Liver (tissue), 9 donors: Measurements from ENCODE around the gene TSEN2. TPM values are rescaled to one million over a fixed set of nuclear protein-coding genes. Genes with fewer than 3 reads are reported as not detected.

Source experiments
- DNase-seq: peaks from one replicate; pipeline ENCODE4 v3.0.0-alpha.2; 2017; ENCODE audit warnings: low spot score
- H3K27ac ChIP-seq, 2 donors: one replicate each; pipeline ENCODE4 v1.7.0; 2013; ENCODE audit warnings: inconsistent platforms in 2 of 2, low read length in 2 of 2, control low read depth in 1 of 2, low read depth in 1 of 2, mild to moderate bottlenecking in 1 of 2
- H3K27me3 ChIP-seq, 4 donors: one replicate each; pipeline versions ENCODE4 v1.6.1 to v1.7.0; 2013; ENCODE audit warnings: low read length in 3 of 4, inconsistent platforms in 1 of 4, mild to moderate bottlenecking in 1 of 4, moderate library complexity in 1 of 4; ENCODE audit not compliant: control insufficient read depth in 4 of 4, insufficient read depth in 4 of 4
- H3K36me3 ChIP-seq, 4 donors: one replicate each; pipeline versions ENCODE4 v1.6.1 to v1.7.0; 2013; ENCODE audit warnings: low read length in 3 of 4, mild to moderate bottlenecking in 3 of 4, low read depth in 1 of 4, moderate library complexity in 1 of 4; ENCODE audit not compliant: control insufficient read depth in 4 of 4, insufficient read depth in 3 of 4
- H3K4me1 ChIP-seq, 4 donors: one replicate each; pipeline versions ENCODE4 v1.6.1 to v1.7.0; 2013; ENCODE audit warnings: low read length in 3 of 4, mild to moderate bottlenecking in 3 of 4, moderate library complexity in 1 of 4; ENCODE audit not compliant: control insufficient read depth in 4 of 4, insufficient read depth in 4 of 4
- H3K4me3 ChIP-seq, 3 donors: one replicate each; pipeline versions ENCODE4 v1.6.1 to v1.7.0; 2013; ENCODE audit warnings: low read length in 3 of 3, control low read depth in 1 of 3, low read depth in 1 of 3, mild to moderate bottlenecking in 1 of 3
- H3K9ac ChIP-seq, 2 donors: one replicate each; pipeline ENCODE4 v1.7.0; 2013; ENCODE audit warnings: low read length in 2 of 2, mild to moderate bottlenecking in 2 of 2, moderate library complexity in 2 of 2, control low read depth in 1 of 2, low read depth in 1 of 2
- H3K9me3 ChIP-seq, 4 donors: one replicate each; pipeline versions ENCODE4 v1.6.1 to v1.7.0; 2013; ENCODE audit warnings: low read length in 3 of 4; ENCODE audit not compliant: control insufficient read depth in 4 of 4
- ATF3 ChIP-seq: IDR thresholded peaks from 2 replicates; pipeline ENCODE4 v1.6.1; 2016; ENCODE audit warnings: antibody characterized with exemption
- CTCF ChIP-seq: fragments of 150-350 bp; IDR thresholded peaks from 2 replicates; pipeline ENCODE4 v1.5.1; 2017; ENCODE audit warnings: improper control_type of control experiment, low read depth, low read length; ENCODE audit not compliant: missing input control
- EGR1 ChIP-seq, 2 donors: IDR thresholded peaks; 2 replicates each; pipeline ENCODE4 v1.6.1; 2016 to 2018; ENCODE audit warnings: antibody characterized with exemption in 2 of 2, low read depth in 2 of 2
- FOXA1 ChIP-seq: IDR thresholded peaks from 2 replicates; pipeline ENCODE4 v1.6.1; 2016; ENCODE audit warnings: antibody characterized with exemption
- FOXA2 ChIP-seq: IDR thresholded peaks from 2 replicates; pipeline ENCODE4 v1.6.1; 2016; ENCODE audit warnings: antibody characterized with exemption
- GABPA ChIP-seq, 2 donors: IDR thresholded peaks in 1 of 2; conservative IDR thresholded peaks in 1 of 2; 2 replicates each; pipeline ENCODE4 v1.6.1; 2016; ENCODE audit warnings: antibody characterized with exemption in 2 of 2, mild to moderate bottlenecking in 1 of 2, moderate library complexity in 1 of 2
- HNF4A ChIP-seq, 2 donors: conservative IDR thresholded peaks; 2 replicates each; pipeline ENCODE4 v1.6.1; 2016; ENCODE audit warnings: antibody characterized with exemption in 2 of 2, mild to moderate bottlenecking in 2 of 2
- HNF4G ChIP-seq: IDR thresholded peaks from 2 replicates; pipeline ENCODE4 v1.6.1; 2016; ENCODE audit warnings: antibody characterized with exemption
- MAX ChIP-seq: IDR thresholded peaks from 2 replicates; pipeline ENCODE4 v1.6.1; 2016; ENCODE audit warnings: antibody characterized with exemption
- NR2F2 ChIP-seq: IDR thresholded peaks from 2 replicates; pipeline ENCODE4 v1.6.1; 2016; ENCODE audit warnings: antibody characterized with exemption
- RAD21 ChIP-seq, 2 donors: IDR thresholded peaks; 2 replicates each; pipeline ENCODE4 v1.6.1; 2016; ENCODE audit warnings: antibody characterized with exemption in 2 of 2, mild to moderate bottlenecking in 2 of 2
- REST ChIP-seq: IDR thresholded peaks from 2 replicates; pipeline ENCODE4 v1.6.1; 2016; ENCODE audit warnings: antibody characterized with exemption, mild to moderate bottlenecking
- RXRA ChIP-seq, 2 donors: IDR thresholded peaks; 2 replicates each; pipeline ENCODE4 v1.6.1; 2017 to 2018; ENCODE audit warnings: antibody characterized with exemption in 2 of 2, mild to moderate bottlenecking in 1 of 2
- SP1 ChIP-seq: IDR thresholded peaks from 2 replicates; pipeline ENCODE4 v1.6.1; 2018; ENCODE audit warnings: antibody characterized with exemption, mild to moderate bottlenecking
- TAF1 ChIP-seq: conservative IDR thresholded peaks from 2 replicates; pipeline ENCODE4 v1.6.1; 2016; ENCODE audit warnings: antibody characterized with exemption, mild to moderate bottlenecking
- YY1 ChIP-seq: IDR thresholded peaks from 2 replicates; pipeline ENCODE4 v1.6.1; 2016; ENCODE audit warnings: antibody characterized with exemption, mild to moderate bottlenecking
- ZBTB33 ChIP-seq: IDR thresholded peaks from 2 replicates; pipeline ENCODE4 v1.6.1; 2016; ENCODE audit warnings: antibody characterized with exemption
- polyA plus RNA-seq, 2 donors: library from polyadenylated mRNA; stranded (reverse) in 1 of 2; unstranded in 1 of 2; fragments of 200-250 nt in 1 of 2; fragments of >200 nt in 1 of 2; fragmentation: Nextera tagmentation in 1 of 2; extraction: Ambion mirVana in 1 of 2; gene quantifications; one replicate each; pipeline versions ENCODE4 v1.2.1 to v1.2.3, GENCODE V29; 2013 to 2015
- total RNA-seq, 2 donors: library from RNA; depleted of rRNA; stranded (reverse); fragments of >200 nt; gene quantifications; one replicate each; pipeline ENCODE4 v1.2.3, GENCODE V29; 2014
- donor health status: healthy.
- donor health status: healthy.
- donor health status: healthy.
- donor health status: healthy.
- donor health status: healthy.

Gene TSEN2
- total and polyA plus RNA-seq, 4 donors: 4.1 to 14.1 (median 6.9) TPM

GRCh38 chr3:12464181-12464580 is 20.1 kb upstream of the TSEN2 start:
- Histone ChIP-seq H3K36me3 (no peaks in the 10 kb centered on the region), H3K27ac (no peak overlapping the region), H3K4me3 (no peak overlapping the region), H3K4me1 (peaks cover 3 to 10% (median 6%) of the 10 kb centered on the region in 4 donors), H3K9ac (no peak overlapping the region), H3K27me3 (no peaks in the 10 kb centered on the region), H3K9me3 (no peaks in the 10 kb centered on the region)
- DNase-seq: no peak
- no peak for TF ChIP-seq REST
- no peak for TF ChIP-seq EGR1 (IDR thresholded peaks at IDR 0.05; ENCODE audit: low read depth in 2 of 2)
- no peak for TF ChIP-seq FOXA1
- no peak for TF ChIP-seq HNF4A (conservative IDR thresholded peaks at IDR 0.05)
- no peak for TF ChIP-seq RXRA (IDR thresholded peaks at IDR 0.05)
- TF ChIP-seq FOXA2: no peak
- TF ChIP-seq HNF4G: no peak
- no peak for TF ChIP-seq ATF3
- TF ChIP-seq RAD21 (IDR thresholded peaks at IDR 0.05): no peak
- TF ChIP-seq ZBTB33: no peak
- TF ChIP-seq CTCF: no peak
- TF ChIP-seq NR2F2: no peak
- no peak for TF ChIP-seq GABPA (IDR thresholded peaks at IDR 0.05 in 1 of 2, conservative IDR thresholded peaks at IDR 0.05 in 1 of 2)
- TF ChIP-seq MAX: no peak
- no peak for TF ChIP-seq YY1
- TF ChIP-seq SP1: no peak
- no peak for TF ChIP-seq TAF1
